Liver (tissue), 9 donors: ENCODE results near the gene TTBK1. TPM values are rescaled to one million over a fixed set of nuclear protein-coding genes. Genes with fewer than 3 reads are reported as not detected.

Experiments used
- DNase-seq: peaks from one replicate; pipeline ENCODE4 v3.0.0-alpha.2; 2017; ENCODE audit warnings: low spot score
- H3K27ac ChIP-seq, 2 donors: one replicate each; pipeline ENCODE4 v1.7.0; 2013; ENCODE audit warnings: inconsistent platforms in 2 of 2, low read length in 2 of 2, control low read depth in 1 of 2, low read depth in 1 of 2, mild to moderate bottlenecking in 1 of 2
- H3K27me3 ChIP-seq, 4 donors: one replicate each; pipeline versions ENCODE4 v1.6.1 to v1.7.0; 2013; ENCODE audit warnings: low read length in 3 of 4, inconsistent platforms in 1 of 4, mild to moderate bottlenecking in 1 of 4, moderate library complexity in 1 of 4; ENCODE audit not compliant: control insufficient read depth in 4 of 4, insufficient read depth in 4 of 4
- H3K36me3 ChIP-seq, 4 donors: one replicate each; pipeline versions ENCODE4 v1.6.1 to v1.7.0; 2013; ENCODE audit warnings: low read length in 3 of 4, mild to moderate bottlenecking in 3 of 4, low read depth in 1 of 4, moderate library complexity in 1 of 4; ENCODE audit not compliant: control insufficient read depth in 4 of 4, insufficient read depth in 3 of 4
- H3K4me1 ChIP-seq, 4 donors: one replicate each; pipeline versions ENCODE4 v1.6.1 to v1.7.0; 2013; ENCODE audit warnings: low read length in 3 of 4, mild to moderate bottlenecking in 3 of 4, moderate library complexity in 1 of 4; ENCODE audit not compliant: control insufficient read depth in 4 of 4, insufficient read depth in 4 of 4
- H3K4me3 ChIP-seq, 3 donors: one replicate each; pipeline versions ENCODE4 v1.6.1 to v1.7.0; 2013; ENCODE audit warnings: low read length in 3 of 3, control low read depth in 1 of 3, low read depth in 1 of 3, mild to moderate bottlenecking in 1 of 3
- H3K9ac ChIP-seq, 2 donors: one replicate each; pipeline ENCODE4 v1.7.0; 2013; ENCODE audit warnings: low read length in 2 of 2, mild to moderate bottlenecking in 2 of 2, moderate library complexity in 2 of 2, control low read depth in 1 of 2, low read depth in 1 of 2
- H3K9me3 ChIP-seq, 4 donors: one replicate each; pipeline versions ENCODE4 v1.6.1 to v1.7.0; 2013; ENCODE audit warnings: low read length in 3 of 4; ENCODE audit not compliant: control insufficient read depth in 4 of 4
- EGR1 ChIP-seq, 2 donors: IDR thresholded peaks; 2 replicates each; pipeline ENCODE4 v1.6.1; 2016 to 2018; ENCODE audit warnings: antibody characterized with exemption in 2 of 2, low read depth in 2 of 2
- FOXA2 ChIP-seq: IDR thresholded peaks from 2 replicates; pipeline ENCODE4 v1.6.1; 2016; ENCODE audit warnings: antibody characterized with exemption
- GABPA ChIP-seq, 2 donors: IDR thresholded peaks in 1 of 2; conservative IDR thresholded peaks in 1 of 2; 2 replicates each; pipeline ENCODE4 v1.6.1; 2016; ENCODE audit warnings: antibody characterized with exemption in 2 of 2, mild to moderate bottlenecking in 1 of 2, moderate library complexity in 1 of 2
- HNF4A ChIP-seq, 2 donors: conservative IDR thresholded peaks; 2 replicates each; pipeline ENCODE4 v1.6.1; 2016; ENCODE audit warnings: antibody characterized with exemption in 2 of 2, mild to moderate bottlenecking in 2 of 2
- HNF4G ChIP-seq: IDR thresholded peaks from 2 replicates; pipeline ENCODE4 v1.6.1; 2016; ENCODE audit warnings: antibody characterized with exemption
- JUND ChIP-seq, 2 donors: IDR thresholded peaks; 2 replicates each; pipeline ENCODE4 v1.6.1; 2016; ENCODE audit warnings: antibody characterized with exemption in 2 of 2
- NR2F2 ChIP-seq: IDR thresholded peaks from 2 replicates; pipeline ENCODE4 v1.6.1; 2016; ENCODE audit warnings: antibody characterized with exemption
- RAD21 ChIP-seq, 2 donors: IDR thresholded peaks; 2 replicates each; pipeline ENCODE4 v1.6.1; 2016; ENCODE audit warnings: antibody characterized with exemption in 2 of 2, mild to moderate bottlenecking in 2 of 2
- SP1 ChIP-seq: IDR thresholded peaks from 2 replicates; pipeline ENCODE4 v1.6.1; 2018; ENCODE audit warnings: antibody characterized with exemption, mild to moderate bottlenecking
- TAF1 ChIP-seq: conservative IDR thresholded peaks from 2 replicates; pipeline ENCODE4 v1.6.1; 2016; ENCODE audit warnings: antibody characterized with exemption, mild to moderate bottlenecking
- WGBS: extraction: QIAGEN DNeasy Blood & Tissue Kit; methylation state at CpG from one replicate; pipeline ENCODE4 v1.1.7; 2013; 5-methylcytosine and 5-hydroxymethylcytosine counted together
- polyA plus RNA-seq, 2 donors: library from polyadenylated mRNA; stranded (reverse) in 1 of 2; unstranded in 1 of 2; fragments of 200-250 nt in 1 of 2; fragments of >200 nt in 1 of 2; fragmentation: Nextera tagmentation in 1 of 2; extraction: Ambion mirVana in 1 of 2; gene quantifications; one replicate each; pipeline versions ENCODE4 v1.2.1 to v1.2.3, GENCODE V29; 2013 to 2015
- total RNA-seq, 2 donors: library from RNA; depleted of rRNA; stranded (reverse); fragments of >200 nt; gene quantifications; one replicate each; pipeline ENCODE4 v1.2.3, GENCODE V29; 2014
- TF ChIP-seq, protein P1 (sequence below): IDR thresholded peaks from 2 replicates; pipeline ENCODE4 v1.6.1; 2016; ENCODE audit warnings: antibody characterized with exemption, mild to moderate bottlenecking
- TF ChIP-seq, protein P2 (sequence below): fragments of 150-350 bp; IDR thresholded peaks from 2 replicates; pipeline ENCODE4 v1.5.1; 2017; ENCODE audit warnings: improper control_type of control experiment, low read depth, low read length; ENCODE audit not compliant: missing input control
- TF ChIP-seq, protein P3 (sequence below): IDR thresholded peaks from 2 replicates; pipeline ENCODE4 v1.6.1; 2016; ENCODE audit warnings: antibody characterized with exemption
- TF ChIP-seq, protein P4 (sequence below): IDR thresholded peaks from 2 replicates; pipeline ENCODE4 v1.6.1; 2016; ENCODE audit warnings: antibody characterized with exemption
- TF ChIP-seq, protein P5 (sequence below): IDR thresholded peaks from 2 replicates; pipeline ENCODE4 v1.6.1; 2016; ENCODE audit warnings: antibody characterized with exemption
- donor health status: healthy.
- donor health status: healthy.
- donor health status: healthy.
- donor health status: healthy.
- donor health status: healthy.

The TTBK1 gene
- total and polyA plus RNA-seq, 4 donors = 0.14 to 1.2 (median 0.44) TPM

DNA sequence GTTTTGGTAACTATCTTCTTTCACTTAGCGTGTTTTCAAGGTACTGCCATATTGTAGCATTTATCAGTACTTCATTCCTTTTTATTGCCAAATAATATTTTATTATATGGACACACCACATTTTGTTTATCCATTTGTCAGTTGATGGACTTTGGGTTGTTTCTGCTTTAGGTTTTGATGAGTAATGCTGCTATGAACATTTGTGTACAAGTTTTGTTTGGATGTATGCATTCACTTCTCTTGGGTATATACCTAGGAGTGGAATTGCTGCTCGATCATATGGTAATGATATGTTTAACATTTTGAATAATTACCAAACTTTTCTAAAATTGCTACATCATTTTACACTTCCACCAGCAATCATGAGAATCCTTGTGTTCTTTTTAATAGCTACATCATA is 48.4 kb downstream of the TTBK1 start:
- no peaks in the 10 kb centered on the region for H3K9me3 ChIP-seq
- H3K36me3 ChIP-seq = no peaks in the 10 kb centered on the region
- H3K4me1 ChIP-seq = peaks cover 6 to 23% (median 15%) of the 10 kb centered on the region in 4 donors
- no peak overlapping the region for H3K9ac ChIP-seq
- no peak overlapping the region for H3K27ac ChIP-seq
- DNase-seq = no peak
- H3K4me3 ChIP-seq = no peak overlapping the region
- TF ChIP-seq GABPA (IDR thresholded peaks at IDR 0.05 in 1 of 2, conservative IDR thresholded peaks at IDR 0.05 in 1 of 2) = no peak
- no peaks in the 10 kb centered on the region for H3K27me3 ChIP-seq
- 94% methylated on average over 2 of the region's 2 CpGs for WGBS

DNA sequence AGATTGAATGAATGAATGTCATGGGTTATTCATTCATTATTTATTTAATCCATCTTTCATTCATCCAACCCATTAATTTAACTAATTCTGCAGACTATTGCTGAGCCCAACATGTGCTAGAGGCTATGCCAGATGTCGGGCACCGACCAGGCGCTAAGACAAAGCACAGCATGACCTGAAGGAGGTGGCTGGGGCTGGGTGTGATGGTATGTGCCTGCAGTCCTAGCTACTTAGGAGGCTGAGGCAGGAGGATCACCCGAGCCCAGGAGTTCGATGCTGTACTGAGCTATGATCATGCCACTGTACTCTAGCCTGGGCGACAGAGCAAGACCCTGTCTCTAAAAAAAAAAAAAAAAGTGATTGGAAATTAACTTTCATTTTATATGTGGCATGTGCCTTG is 49.1 kb downstream of the TTBK1 start:
- no peak for TF ChIP-seq EGR1 (IDR thresholded peaks at IDR 0.05; ENCODE audit: low read depth in 2 of 2)
- no peak for TF ChIP-seq NR2F2
- TF ChIP-seq FOXA2 = no peak
- TF ChIP-seq GABPA (IDR thresholded peaks at IDR 0.05 in 1 of 2, conservative IDR thresholded peaks at IDR 0.05 in 1 of 2) = no peak
- Histone ChIP-seq H3K9ac (no peak overlapping the region), H3K36me3 (no peaks in the 10 kb centered on the region), H3K4me1 (peaks cover 6 to 23% (median 14%) of the 10 kb centered on the region in 4 donors), H3K27ac (no peak overlapping the region), H3K27me3 (no peaks in the 10 kb centered on the region), H3K9me3 (no peaks in the 10 kb centered on the region), H3K4me3 (no peak overlapping the region)
- WGBS = 97% methylated on average over 6 of the region's 6 CpGs
- DNase-seq = no peak

DNA sequence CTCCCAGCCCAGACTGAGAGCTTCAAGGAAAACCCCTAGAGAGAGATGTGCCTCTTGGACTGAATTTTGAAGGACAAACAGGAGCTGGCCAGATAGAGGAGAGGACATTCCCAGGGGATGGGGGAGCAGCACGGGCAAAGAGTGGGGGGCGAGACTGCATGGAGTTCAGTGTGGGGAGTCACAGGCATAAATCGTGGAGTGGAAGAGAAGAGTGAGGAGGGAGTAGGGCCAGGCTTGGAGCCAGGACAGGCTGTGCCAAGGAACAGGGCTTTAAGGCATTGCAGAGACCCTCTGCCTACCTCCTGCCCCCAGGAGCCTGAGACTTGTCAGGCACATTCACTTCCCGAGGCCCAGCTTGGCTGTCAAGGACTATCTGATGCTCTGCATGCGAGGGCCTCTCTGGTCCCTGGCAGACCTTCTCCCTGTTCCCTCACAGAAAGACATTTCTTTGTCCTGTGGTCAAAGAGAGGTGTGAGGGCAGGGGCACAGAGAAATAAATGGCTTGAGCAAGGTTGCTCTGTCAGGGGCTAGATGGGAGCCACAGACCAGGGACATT is 49.6 kb downstream of the TTBK1 start:
- no peaks in the 10 kb centered on the region for H3K27me3 ChIP-seq
- no peak for DNase-seq
- H3K36me3 ChIP-seq = no peaks in the 10 kb centered on the region
- no peak for TF ChIP-seq TAF1
- TF ChIP-seq SP1 = no peak
- no peak for TF ChIP-seq JUND (IDR thresholded peaks at IDR 0.05)
- no peak for TF ChIP-seq RAD21 (IDR thresholded peaks at IDR 0.05)
- TF ChIP-seq GABPA (IDR thresholded peaks at IDR 0.05 in 1 of 2, conservative IDR thresholded peaks at IDR 0.05 in 1 of 2) = no peak
- peaks cover 5 to 21% (median 15%) of the 10 kb centered on the region in 4 donors for H3K4me1 ChIP-seq
- H3K27ac ChIP-seq = no peak overlapping the region
- H3K9me3 ChIP-seq = no peaks in the 10 kb centered on the region
- 89% methylated on average over 5 of the region's 5 CpGs for WGBS
- no peak overlapping the region for H3K9ac ChIP-seq
- H3K4me3 ChIP-seq = no peak overlapping the region

DNA sequence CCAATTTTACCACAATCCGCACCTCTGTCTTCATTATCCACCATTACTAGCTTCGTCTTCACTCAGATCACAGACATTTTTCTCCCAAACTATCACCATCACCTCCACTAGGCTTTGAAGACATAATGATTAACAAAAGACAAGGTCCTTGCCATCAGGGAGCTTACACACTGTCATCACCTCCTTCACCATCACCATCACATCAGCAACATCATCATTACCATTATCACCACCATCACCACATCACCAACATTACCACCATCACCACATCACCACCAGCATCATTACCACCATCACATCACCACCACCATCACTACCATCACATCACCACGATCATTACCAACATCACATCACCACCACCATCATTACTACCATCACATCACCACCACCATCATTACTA is 50.4 kb downstream of the TTBK1 start:
- Histone ChIP-seq H3K9ac (no peak overlapping the region), H3K4me3 (no peak overlapping the region), H3K27ac (no peak overlapping the region), H3K36me3 (no peaks in the 10 kb centered on the region), H3K27me3 (no peaks in the 10 kb centered on the region), H3K9me3 (no peaks in the 10 kb centered on the region), H3K4me1 (peaks cover 5 to 23% (median 15%) of the 10 kb centered on the region in 4 donors)
- WGBS = 92% methylated on average over 3 of the region's 3 CpGs
- no peak for DNase-seq
- TF ChIP-seq NR2F2 (no peak), HNF4A (conservative IDR thresholded peaks at IDR 0.05) (no peak), TAF1 (no peak), SP1 (no peak), GABPA (IDR thresholded peaks at IDR 0.05 in 1 of 2, conservative IDR thresholded peaks at IDR 0.05 in 1 of 2) (no peak), HNF4G (no peak), FOXA2 (no peak), JUND (IDR thresholded peaks at IDR 0.05) (no peak)
- TF ChIP-seq, protein P1, sequence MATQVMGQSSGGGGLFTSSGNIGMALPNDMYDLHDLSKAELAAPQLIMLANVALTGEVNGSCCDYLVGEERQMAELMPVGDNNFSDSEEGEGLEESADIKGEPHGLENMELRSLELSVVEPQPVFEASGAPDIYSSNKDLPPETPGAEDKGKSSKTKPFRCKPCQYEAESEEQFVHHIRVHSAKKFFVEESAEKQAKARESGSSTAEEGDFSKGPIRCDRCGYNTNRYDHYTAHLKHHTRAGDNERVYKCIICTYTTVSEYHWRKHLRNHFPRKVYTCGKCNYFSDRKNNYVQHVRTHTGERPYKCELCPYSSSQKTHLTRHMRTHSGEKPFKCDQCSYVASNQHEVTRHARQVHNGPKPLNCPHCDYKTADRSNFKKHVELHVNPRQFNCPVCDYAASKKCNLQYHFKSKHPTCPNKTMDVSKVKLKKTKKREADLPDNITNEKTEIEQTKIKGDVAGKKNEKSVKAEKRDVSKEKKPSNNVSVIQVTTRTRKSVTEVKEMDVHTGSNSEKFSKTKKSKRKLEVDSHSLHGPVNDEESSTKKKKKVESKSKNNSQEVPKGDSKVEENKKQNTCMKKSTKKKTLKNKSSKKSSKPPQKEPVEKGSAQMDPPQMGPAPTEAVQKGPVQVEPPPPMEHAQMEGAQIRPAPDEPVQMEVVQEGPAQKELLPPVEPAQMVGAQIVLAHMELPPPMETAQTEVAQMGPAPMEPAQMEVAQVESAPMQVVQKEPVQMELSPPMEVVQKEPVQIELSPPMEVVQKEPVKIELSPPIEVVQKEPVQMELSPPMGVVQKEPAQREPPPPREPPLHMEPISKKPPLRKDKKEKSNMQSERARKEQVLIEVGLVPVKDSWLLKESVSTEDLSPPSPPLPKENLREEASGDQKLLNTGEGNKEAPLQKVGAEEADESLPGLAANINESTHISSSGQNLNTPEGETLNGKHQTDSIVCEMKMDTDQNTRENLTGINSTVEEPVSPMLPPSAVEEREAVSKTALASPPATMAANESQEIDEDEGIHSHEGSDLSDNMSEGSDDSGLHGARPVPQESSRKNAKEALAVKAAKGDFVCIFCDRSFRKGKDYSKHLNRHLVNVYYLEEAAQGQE = no peak
- TF ChIP-seq, protein P2, sequence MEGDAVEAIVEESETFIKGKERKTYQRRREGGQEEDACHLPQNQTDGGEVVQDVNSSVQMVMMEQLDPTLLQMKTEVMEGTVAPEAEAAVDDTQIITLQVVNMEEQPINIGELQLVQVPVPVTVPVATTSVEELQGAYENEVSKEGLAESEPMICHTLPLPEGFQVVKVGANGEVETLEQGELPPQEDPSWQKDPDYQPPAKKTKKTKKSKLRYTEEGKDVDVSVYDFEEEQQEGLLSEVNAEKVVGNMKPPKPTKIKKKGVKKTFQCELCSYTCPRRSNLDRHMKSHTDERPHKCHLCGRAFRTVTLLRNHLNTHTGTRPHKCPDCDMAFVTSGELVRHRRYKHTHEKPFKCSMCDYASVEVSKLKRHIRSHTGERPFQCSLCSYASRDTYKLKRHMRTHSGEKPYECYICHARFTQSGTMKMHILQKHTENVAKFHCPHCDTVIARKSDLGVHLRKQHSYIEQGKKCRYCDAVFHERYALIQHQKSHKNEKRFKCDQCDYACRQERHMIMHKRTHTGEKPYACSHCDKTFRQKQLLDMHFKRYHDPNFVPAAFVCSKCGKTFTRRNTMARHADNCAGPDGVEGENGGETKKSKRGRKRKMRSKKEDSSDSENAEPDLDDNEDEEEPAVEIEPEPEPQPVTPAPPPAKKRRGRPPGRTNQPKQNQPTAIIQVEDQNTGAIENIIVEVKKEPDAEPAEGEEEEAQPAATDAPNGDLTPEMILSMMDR = no peak
- TF ChIP-seq, protein P3, sequence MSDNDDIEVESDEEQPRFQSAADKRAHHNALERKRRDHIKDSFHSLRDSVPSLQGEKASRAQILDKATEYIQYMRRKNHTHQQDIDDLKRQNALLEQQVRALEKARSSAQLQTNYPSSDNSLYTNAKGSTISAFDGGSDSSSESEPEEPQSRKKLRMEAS = no peak
- TF ChIP-seq, protein P4, sequence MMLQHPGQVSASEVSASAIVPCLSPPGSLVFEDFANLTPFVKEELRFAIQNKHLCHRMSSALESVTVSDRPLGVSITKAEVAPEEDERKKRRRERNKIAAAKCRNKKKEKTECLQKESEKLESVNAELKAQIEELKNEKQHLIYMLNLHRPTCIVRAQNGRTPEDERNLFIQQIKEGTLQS = no peak
- TF ChIP-seq, protein P5, sequence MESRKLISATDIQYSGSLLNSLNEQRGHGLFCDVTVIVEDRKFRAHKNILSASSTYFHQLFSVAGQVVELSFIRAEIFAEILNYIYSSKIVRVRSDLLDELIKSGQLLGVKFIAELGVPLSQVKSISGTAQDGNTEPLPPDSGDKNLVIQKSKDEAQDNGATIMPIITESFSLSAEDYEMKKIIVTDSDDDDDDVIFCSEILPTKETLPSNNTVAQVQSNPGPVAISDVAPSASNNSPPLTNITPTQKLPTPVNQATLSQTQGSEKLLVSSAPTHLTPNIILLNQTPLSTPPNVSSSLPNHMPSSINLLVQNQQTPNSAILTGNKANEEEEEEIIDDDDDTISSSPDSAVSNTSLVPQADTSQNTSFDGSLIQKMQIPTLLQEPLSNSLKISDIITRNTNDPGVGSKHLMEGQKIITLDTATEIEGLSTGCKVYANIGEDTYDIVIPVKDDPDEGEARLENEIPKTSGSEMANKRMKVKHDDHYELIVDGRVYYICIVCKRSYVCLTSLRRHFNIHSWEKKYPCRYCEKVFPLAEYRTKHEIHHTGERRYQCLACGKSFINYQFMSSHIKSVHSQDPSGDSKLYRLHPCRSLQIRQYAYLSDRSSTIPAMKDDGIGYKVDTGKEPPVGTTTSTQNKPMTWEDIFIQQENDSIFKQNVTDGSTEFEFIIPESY = no peak
